Suprapubic skin (tissue), 4 donors: ENCODE results near the gene IL1RAPL2. TPM values are rescaled to one million over a fixed set of nuclear protein-coding genes. Genes with fewer than 3 reads are reported as not detected.

ENCODE experiments used
- DNase-seq, 2 donors: peaks; one replicate each; pipeline ENCODE4 v3.0.0-alpha.2; 2019; ENCODE audit warnings: low spot score in 2 of 2
- H3K27ac ChIP-seq: fragments of 200-600 bp; sonication (generic); one replicate; pipeline ENCODE4 v1.5.1; 2019
- H3K27me3 ChIP-seq: fragments of 200-600 bp; sonication (generic); one replicate; pipeline ENCODE4 v1.5.1; 2019
- H3K36me3 ChIP-seq: fragments of 200-600 bp; sonication (generic); one replicate; pipeline ENCODE4 v1.5.1; 2019
- H3K4me1 ChIP-seq: fragments of 200-600 bp; sonication (generic); one replicate; pipeline ENCODE4 v1.5.1; 2019
- H3K4me3 ChIP-seq: fragments of 200-600 bp; sonication (generic); one replicate; pipeline ENCODE4 v1.5.1; 2019; ENCODE audit warnings: mild to moderate bottlenecking
- H3K9me3 ChIP-seq: fragments of 200-600 bp; sonication (generic); one replicate; pipeline ENCODE4 v1.5.1; 2019
- CTCF ChIP-seq, 2 donors: fragments of 200-600 bp in 1 of 2; fragments of 450-650 bp in 1 of 2; sonication (generic) in 1 of 2; IDR thresholded peaks; one replicate each; pipeline ENCODE4 v1.5.1; 2016 to 2019; ENCODE audit warnings: antibody characterized with exemption in 2 of 2, mild to moderate bottlenecking in 1 of 2, moderate library complexity in 1 of 2
- EP300 ChIP-seq: sonication (generic); formaldehyde crosslinking; IDR thresholded peaks from one replicate; pipeline ENCODE4 v1.6.1; 2017; ENCODE audit warnings: antibody characterized with exemption
- POLR2A ChIP-seq, 2 donors: fragments of 450-650 bp; IDR thresholded peaks; one replicate each; pipeline ENCODE4 v1.6.1; 2017; ENCODE audit warnings: antibody characterized with exemption in 2 of 2, mild to moderate bottlenecking in 2 of 2, moderate library complexity in 2 of 2
- POLR2AphosphoS5 ChIP-seq, 3 donors: sonication (generic); formaldehyde crosslinking; IDR thresholded peaks; one replicate each; pipeline ENCODE4 v1.6.1; 2017; ENCODE audit warnings: antibody characterized with exemption in 3 of 3
- WGBS: methylation state at CpG from one replicate; pipeline ENCODE4 v1.1.5; 2018; 5-methylcytosine and 5-hydroxymethylcytosine counted together
- total RNA-seq, 4 donors: library from RNA; depleted of rRNA; stranded (reverse); fragments of >200 nt; gene quantifications; one replicate each; pipeline ENCODE4 v1.1.0, GENCODE V29; 2016

IL1RAPL2 gene
- total RNA-seq, 4 donors from 2014 or later = 0.21 to 0.42 (median 0.25) TPM; not detected in 1

- H3K36me3 ChIP-seq = no peaks in the 10 kb centered on the region
- 42% methylated on average over 2 of the region's 2 CpGs for WGBS
- no peak for DNase-seq
- no peak overlapping the region for H3K4me3 ChIP-seq
- TF ChIP-seq EP300 (no peak), POLR2AphosphoS5 (IDR thresholded peaks at IDR 0.05) (no peak), POLR2A (IDR thresholded peaks at IDR 0.05) (no peak), CTCF (IDR thresholded peaks at IDR 0.05) (no peak)
- H3K4me1 ChIP-seq = no peaks in the 10 kb centered on the region
- no peaks in the 10 kb centered on the region for H3K27me3 ChIP-seq
- no peak overlapping the region for H3K27ac ChIP-seq
- no peaks in the 10 kb centered on the region for H3K9me3 ChIP-seq
Observed at GRCh38 chrX:104618106-104618895, 52.3 kb downstream of the IL1RAPL2 start.

DNA sequence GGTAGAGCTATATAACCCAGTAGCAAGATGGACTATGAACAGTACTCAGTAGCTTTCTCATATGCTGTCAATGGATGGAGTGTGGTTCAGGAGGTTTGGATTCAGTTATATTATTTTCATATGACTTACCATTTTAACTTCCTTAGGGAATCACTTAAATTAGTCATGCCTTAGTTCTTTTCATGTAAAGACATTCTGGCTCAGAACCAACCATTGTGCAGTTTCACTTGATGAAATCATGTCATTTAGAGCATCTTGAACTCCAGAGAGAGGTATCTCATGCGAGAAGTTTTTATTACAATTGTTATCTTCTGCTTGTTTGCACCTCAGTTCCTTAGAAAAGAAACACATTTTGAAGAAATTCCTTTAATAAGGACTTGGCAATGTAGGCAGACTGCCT is 55.8 kb downstream of the IL1RAPL2 start:
- H3K4me3 ChIP-seq = no peak overlapping the region
- H3K36me3 ChIP-seq = no peaks in the 10 kb centered on the region
- WGBS = 63% methylated on average over 1 of the region's 1 CpG
- H3K27me3 ChIP-seq = no peaks in the 10 kb centered on the region
- H3K27ac ChIP-seq = no peak overlapping the region
- TF ChIP-seq CTCF (IDR thresholded peaks at IDR 0.05) (no peak), POLR2A (IDR thresholded peaks at IDR 0.05) (no peak), POLR2AphosphoS5 (IDR thresholded peaks at IDR 0.05) (no peak), EP300 (no peak)
- DNase-seq = no peak
- no peaks in the 10 kb centered on the region for H3K9me3 ChIP-seq
- no peaks in the 10 kb centered on the region for H3K4me1 ChIP-seq

DNA sequence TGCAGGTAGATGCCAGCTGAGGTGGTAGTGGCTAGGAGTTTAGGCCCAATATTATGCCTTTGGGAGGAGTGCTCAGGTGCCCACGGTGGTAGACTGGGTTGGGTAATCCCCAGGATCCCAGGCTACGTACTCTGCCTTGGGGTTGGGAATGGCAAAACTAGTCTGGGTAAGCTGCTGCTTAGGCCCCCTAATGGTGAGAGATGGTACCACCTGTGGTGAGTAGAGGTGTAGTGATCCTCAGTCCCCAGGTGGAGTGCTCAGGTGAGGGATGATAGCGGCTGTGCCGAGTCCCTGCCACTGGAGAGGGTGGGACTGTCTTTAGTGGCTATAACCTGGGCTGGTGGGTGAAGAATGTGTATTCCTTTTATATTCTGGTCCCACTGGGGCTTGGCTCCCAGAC is 75.2 kb downstream of the IL1RAPL2 start:
- 94% methylated on average over 3 of the region's 4 CpGs for WGBS

DNA sequence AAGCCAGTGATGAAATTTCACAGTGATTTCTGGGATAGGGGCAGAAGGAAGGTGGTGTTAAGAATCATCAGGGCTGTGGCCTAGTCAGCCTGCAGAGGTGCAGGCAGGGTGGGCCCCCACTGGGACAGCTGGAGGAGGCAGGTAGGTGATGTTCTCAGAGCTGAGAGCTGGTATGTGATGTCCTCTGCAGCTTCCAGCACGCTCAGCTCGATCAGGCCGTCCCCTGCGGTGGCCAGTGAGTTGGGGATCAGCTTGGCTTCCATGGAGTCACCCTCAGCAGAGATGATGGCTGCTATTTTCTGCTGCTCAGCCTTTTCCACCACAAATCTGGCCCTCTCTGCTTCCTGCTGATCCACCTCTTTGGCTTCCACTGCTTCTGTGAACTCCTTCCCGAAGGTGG is 81.1 kb downstream of the IL1RAPL2 start:
- Histone ChIP-seq H3K4me1 (no peaks in the 10 kb centered on the region), H3K4me3 (no peak overlapping the region), H3K27ac (no peak overlapping the region), H3K27me3 (no peaks in the 10 kb centered on the region), H3K9me3 (no peaks in the 10 kb centered on the region), H3K36me3 (no peaks in the 10 kb centered on the region)
- TF ChIP-seq POLR2AphosphoS5 (IDR thresholded peaks at IDR 0.05) (no peak), CTCF (IDR thresholded peaks at IDR 0.05) (no peak), POLR2A (IDR thresholded peaks at IDR 0.05) (no peak)
- no peak for DNase-seq
- WGBS = 92% methylated on average over 5 of the region's 5 CpGs

More for the DNA sequence above, 75.2 kb downstream of the IL1RAPL2 start:
- Histone ChIP-seq H3K4me1 (no peaks in the 10 kb centered on the region), H3K36me3 (no peaks in the 10 kb centered on the region), H3K4me3 (no peak overlapping the region), H3K27me3 (no peaks in the 10 kb centered on the region), H3K27ac (no peak overlapping the region), H3K9me3 (no peaks in the 10 kb centered on the region)
- TF ChIP-seq CTCF (IDR thresholded peaks at IDR 0.05) = no peak
- TF ChIP-seq POLR2AphosphoS5 (IDR thresholded peaks at IDR 0.05) = no peak
- TF ChIP-seq EP300 = no peak
- no peak for TF ChIP-seq POLR2A (IDR thresholded peaks at IDR 0.05)
- DNase-seq = no peak

DNA sequence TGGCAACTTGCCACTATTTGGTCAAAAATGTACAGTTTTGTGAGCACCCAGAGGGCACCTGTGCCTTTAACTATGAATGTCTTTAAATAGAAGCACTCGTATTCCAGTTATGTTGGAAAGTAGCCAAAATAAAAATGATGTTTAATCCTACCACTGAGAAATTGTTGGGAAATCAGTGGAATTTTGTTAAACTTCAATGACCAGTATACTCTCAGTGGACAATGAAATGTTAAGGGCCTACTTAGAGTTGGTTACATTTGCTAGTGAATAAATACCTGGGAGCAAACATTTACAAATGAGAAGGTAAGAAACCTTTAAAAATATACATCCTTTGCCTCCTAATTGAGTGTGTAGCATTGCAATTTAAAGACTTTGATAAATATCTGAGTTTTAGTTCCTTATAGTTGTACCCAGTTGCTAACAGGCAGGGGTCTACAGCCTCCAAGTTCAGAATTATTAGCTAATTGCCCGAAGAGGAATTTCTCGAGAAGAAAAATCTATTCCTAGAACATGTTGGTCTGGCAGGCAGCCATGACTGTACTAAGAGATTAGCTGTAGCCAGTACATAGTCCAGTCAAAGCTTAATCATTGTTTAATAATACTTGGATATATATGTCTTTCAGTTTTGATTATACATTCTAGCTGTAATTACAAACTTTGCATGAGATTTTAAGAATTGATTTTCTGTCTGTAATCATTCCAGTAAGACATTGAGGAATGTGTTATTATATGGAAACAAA is 93.2 kb downstream of the IL1RAPL2 start:
- TF ChIP-seq CTCF (IDR thresholded peaks at IDR 0.05) (no peak), POLR2A (IDR thresholded peaks at IDR 0.05) (no peak), EP300 (no peak), POLR2AphosphoS5 (IDR thresholded peaks at IDR 0.05) (no peak)
- no peaks in the 10 kb centered on the region for H3K9me3 ChIP-seq
- H3K27me3 ChIP-seq = no peaks in the 10 kb centered on the region
- H3K27ac ChIP-seq = no peak overlapping the region
- WGBS = 23% methylated on average over 3 of the region's 3 CpGs
- H3K4me3 ChIP-seq = no peak overlapping the region
- H3K4me1 ChIP-seq = no peaks in the 10 kb centered on the region
- no peak for DNase-seq
- H3K36me3 ChIP-seq = no peaks in the 10 kb centered on the region
